ENCODE results near the gene ULBP2.

DNA sequence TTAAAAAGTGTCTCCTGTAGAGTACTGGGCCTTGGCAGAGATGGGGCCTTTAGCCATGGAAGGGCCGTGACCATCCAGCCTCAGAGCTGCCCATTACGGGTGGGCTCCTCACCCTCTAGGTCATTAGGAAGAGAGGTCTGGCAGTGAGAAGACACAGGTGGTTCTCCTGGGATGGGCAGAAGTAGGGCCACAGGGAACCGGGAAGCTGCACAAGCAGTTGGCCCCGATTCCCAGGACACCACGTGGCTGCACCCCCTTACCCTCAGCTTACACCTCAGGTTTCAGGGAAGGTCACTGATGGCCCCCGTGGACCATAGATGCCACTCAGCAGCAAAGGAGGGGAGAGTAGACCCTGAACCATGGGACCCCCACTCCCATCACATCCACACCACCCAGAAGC lies 20.5 kb upstream of the ULBP2 start:
- no peak for TF ChIP-seq POLR2A (IDR thresholded peaks at IDR 0.05)
- TF ChIP-seq, protein P1, sequence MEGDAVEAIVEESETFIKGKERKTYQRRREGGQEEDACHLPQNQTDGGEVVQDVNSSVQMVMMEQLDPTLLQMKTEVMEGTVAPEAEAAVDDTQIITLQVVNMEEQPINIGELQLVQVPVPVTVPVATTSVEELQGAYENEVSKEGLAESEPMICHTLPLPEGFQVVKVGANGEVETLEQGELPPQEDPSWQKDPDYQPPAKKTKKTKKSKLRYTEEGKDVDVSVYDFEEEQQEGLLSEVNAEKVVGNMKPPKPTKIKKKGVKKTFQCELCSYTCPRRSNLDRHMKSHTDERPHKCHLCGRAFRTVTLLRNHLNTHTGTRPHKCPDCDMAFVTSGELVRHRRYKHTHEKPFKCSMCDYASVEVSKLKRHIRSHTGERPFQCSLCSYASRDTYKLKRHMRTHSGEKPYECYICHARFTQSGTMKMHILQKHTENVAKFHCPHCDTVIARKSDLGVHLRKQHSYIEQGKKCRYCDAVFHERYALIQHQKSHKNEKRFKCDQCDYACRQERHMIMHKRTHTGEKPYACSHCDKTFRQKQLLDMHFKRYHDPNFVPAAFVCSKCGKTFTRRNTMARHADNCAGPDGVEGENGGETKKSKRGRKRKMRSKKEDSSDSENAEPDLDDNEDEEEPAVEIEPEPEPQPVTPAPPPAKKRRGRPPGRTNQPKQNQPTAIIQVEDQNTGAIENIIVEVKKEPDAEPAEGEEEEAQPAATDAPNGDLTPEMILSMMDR (IDR thresholded peaks at IDR 0.05) = no peak
